ENCODE measurements around the gene PRKCI.

DNA sequence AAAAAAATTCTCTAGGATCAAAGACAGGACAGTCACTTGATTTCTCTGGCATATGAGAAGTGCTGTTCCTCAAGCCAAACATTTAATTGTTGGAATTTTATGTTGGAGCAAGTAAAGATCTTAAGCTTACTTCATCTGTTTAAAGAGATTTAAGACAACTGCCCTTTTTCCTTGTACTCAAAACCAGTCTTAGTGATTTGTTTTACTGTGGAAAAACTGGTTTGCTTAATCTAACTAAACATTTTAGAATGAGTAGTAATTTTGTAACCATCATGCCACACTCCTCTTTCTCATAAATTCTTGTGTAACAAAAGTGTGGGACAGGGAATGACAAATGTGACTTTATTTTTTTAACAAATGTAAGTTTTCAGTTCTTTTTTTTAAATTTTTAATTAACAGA lies 18.4 kb downstream of the PRKCI start:
- TF ChIP-seq CTCF (IDR thresholded peaks at IDR 0.05; ENCODE audit: low read length), result no peak
- TF ChIP-seq EZH2phosphoT487 (IDR thresholded peaks at IDR 0.05; ENCODE audit: low read length), result no peak
- TF ChIP-seq EZH2 (optimal IDR thresholded peaks at IDR 0.05; ENCODE audit: low read depth, low read length), result no peak
